Measurements from ENCODE around the gene CEACAM16. TPM values are rescaled to one million over a fixed set of nuclear protein-coding genes. Genes with fewer than 3 reads are reported as not detected.

Gene CEACAM16
- total RNA-seq, 4 donors from 2014 or later = 0.40 TPM; not detected in 3

GRCh38 chr19:44675521-44675920 lies 23.4 kb upstream of the CEACAM16 start:
- Histone ChIP-seq H3K4me3 (replicated peaks in 1 of 3) (no peak overlapping the region), H3K27ac (peak overlapping the region in 1 of 3 donors; percentile 49), H3K36me3 (no peaks in the 10 kb centered on the region), H3K27me3 (no peaks in the 10 kb centered on the region), H3K4me1 (peaks cover 4 to 34% of the 10 kb centered on the region in 2 donors), H3K9me3 (no peaks in the 10 kb centered on the region)
- peak; percentile 59 to 67 for DNase-seq
- WGBS, 2 donors = 46 to 55% methylated on average over 6 of the region's 6 CpGs
- no peak for TF ChIP-seq POLR2A (IDR thresholded peaks at IDR 0.05)
- TF ChIP-seq CTCF (IDR thresholded peaks at IDR 0.05) = no peak
- intact Hi-C loops (cut with DNase I) = no loop called here

DNA sequence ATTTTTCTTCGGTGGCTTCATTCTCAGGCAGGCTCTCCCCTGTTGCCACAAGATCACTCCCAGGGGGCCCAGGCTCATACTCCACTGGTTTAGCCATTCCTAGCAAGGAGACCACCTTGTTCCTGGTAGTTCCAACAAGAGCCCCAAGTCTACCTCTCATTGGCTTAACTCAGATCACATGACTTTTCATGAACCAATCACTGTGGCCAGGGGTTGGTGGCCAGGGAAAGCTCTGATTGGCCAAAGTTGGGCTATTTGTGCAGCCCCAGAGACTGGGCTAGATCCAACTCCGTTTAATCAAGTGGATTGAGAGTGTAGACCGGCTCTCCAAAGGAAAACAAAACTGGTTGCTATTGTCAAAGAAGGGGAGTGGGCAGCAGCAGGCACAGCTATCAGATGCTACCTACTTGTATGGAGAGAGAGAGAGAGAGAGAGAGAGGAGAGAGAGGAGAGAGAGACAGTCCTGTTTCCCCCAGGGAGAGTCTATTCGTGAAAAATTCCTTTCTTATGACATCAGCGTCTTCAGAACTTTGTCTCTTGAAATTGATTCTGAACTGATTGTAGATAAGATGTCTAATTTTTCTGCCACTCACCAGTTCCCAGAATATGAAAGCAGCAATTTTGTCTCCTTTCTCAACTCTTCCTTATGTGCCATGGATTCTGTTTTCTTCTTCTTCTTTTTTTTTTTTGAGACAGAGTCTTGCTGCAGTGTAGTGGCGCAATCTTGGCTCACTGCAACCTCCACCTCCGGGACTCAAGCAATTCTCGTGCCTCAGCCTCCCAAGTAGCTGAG lies 21.7 kb upstream of the CEACAM16 start:
- Histone ChIP-seq H3K36me3 (no peaks in the 10 kb centered on the region), H3K9me3 (no peaks in the 10 kb centered on the region), H3K4me1 (peaks cover 4 to 23% of the 10 kb centered on the region in 2 donors), H3K27me3 (no peaks in the 10 kb centered on the region), H3K4me3 (replicated peaks in 1 of 3) (no peak overlapping the region), H3K27ac (peak overlapping the region; percentile 26 to 58 (median 33))
- DNase-seq = peak in 1 of 2 donors; percentile 41
- 54 to 56% methylated on average over 8 of the region's 8 CpGs for WGBS, 2 donors
- TF ChIP-seq POLR2A (IDR thresholded peaks at IDR 0.05) = no peak
- no peak for TF ChIP-seq CTCF (IDR thresholded peaks at IDR 0.05)
- intact Hi-C loops (cut with DNase I) = no loop called here

DNA sequence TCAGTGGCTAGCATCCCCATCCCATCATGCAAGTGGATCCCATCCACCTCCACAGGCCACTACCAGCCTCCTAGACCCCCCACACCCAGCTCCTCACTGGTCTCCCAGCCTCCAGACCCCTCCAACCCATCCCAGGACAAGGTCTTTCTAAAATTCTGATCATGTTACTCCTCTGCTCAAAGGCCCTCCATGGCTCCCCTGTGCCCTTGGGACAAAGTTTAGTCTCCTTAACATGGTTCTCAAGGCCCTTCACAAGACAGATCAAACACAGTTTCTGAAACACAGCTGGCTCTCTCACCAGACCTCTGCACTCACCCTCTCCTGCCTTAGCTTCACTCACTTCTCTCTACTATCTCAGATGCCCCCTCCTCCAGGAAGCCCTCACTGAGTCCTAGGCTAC lies 18.4 kb upstream of the CEACAM16 start:
- H3K36me3 ChIP-seq = no peaks in the 10 kb centered on the region

DNA sequence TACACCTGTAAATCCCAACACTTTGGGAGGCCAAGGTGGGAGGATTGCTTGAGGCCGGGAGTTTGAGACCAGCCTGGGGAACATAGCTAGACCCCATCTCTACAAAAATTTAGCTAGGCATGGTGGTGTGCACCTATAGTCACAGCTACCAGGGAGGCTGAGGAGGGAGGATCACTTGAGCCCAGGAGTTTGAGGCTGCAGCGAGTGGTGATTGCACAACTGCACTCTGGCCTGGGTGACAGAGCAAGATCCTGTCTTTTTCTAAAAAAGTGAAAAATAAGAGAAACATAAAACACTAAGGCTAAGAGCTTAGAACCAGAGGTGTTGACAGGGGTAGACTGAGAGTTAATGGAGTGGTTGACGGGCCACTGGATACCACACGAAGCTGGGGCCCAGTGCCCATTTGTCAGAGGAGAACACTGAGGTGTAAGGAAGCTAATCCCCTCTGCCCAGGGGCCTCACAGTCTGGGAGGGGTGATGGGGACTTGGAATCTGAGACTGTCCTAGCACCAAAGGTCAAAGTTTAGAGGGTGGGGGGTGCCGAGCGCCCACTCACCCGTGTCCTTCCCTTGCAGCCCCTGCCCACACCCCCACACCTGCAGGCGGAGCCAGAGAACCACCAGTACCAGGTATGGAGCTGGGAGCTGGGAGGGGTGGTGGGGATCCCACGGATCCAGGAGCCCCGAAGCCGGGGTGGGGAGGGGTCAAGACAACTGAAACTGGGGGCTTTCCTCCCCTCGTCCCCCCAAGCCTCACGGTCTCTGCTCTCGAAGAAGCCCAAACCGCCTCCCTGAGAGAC lies 16.8 kb upstream of the CEACAM16 start:
- no peak for DNase-seq
- no peak overlapping the region for H3K27ac ChIP-seq
- no peaks in the 10 kb centered on the region for H3K36me3 ChIP-seq
- TF ChIP-seq POLR2A (IDR thresholded peaks at IDR 0.05) (no peak), CTCF (IDR thresholded peaks at IDR 0.05) (no peak)
- 83 to 86% methylated on average over 10 of the region's 15 CpGs for WGBS, 2 donors
- no peaks in the 10 kb centered on the region for H3K27me3 ChIP-seq
- no peaks in the 10 kb centered on the region for H3K9me3 ChIP-seq
- H3K4me1 ChIP-seq = peaks cover 8 to 33% of the 10 kb centered on the region in 2 donors
- intact Hi-C loops (cut with DNase I) = no loop called here
- H3K4me3 ChIP-seq (replicated peaks in 1 of 3) = no peak overlapping the region

More for the DNA sequence above, 18.4 kb upstream of the CEACAM16 start:
- Histone ChIP-seq H3K27me3 (no peaks in the 10 kb centered on the region), H3K27ac (no peak overlapping the region), H3K4me3 (replicated peaks in 1 of 3) (no peak overlapping the region), H3K4me1 (peaks cover 4 to 28% of the 10 kb centered on the region in 2 donors), H3K9me3 (no peaks in the 10 kb centered on the region)
- DNase-seq = no peak
- intact Hi-C loops (cut with DNase I) = no loop called here
- TF ChIP-seq CTCF (IDR thresholded peaks at IDR 0.05) = no peak
- TF ChIP-seq POLR2A (IDR thresholded peaks at IDR 0.05) = no peak

GRCh38 chr19:44682807-44683206 lies 16.1 kb upstream of the CEACAM16 start:
- H3K36me3 ChIP-seq = no peaks in the 10 kb centered on the region
- H3K27me3 ChIP-seq = no peaks in the 10 kb centered on the region
- peaks cover 7 to 29% of the 10 kb centered on the region in 2 donors for H3K4me1 ChIP-seq
- no peak for TF ChIP-seq CTCF (IDR thresholded peaks at IDR 0.05)
- no peak for TF ChIP-seq POLR2A (IDR thresholded peaks at IDR 0.05)
- no peak overlapping the region for H3K27ac ChIP-seq
- intact Hi-C loops (cut with DNase I) = no loop called here
- no peak for DNase-seq
- 91 to 93% methylated on average over 2 of the region's 2 CpGs for WGBS, 2 donors
- no peaks in the 10 kb centered on the region for H3K9me3 ChIP-seq
- H3K4me3 ChIP-seq (replicated peaks in 1 of 3) = no peak overlapping the region
